Activated T-helper 1 cell treated with anti-CD3 and anti-CD28 coated beads, Interleukin-12 subunit alpha, Interleukin-12 subunit beta, Interleukin-2, Interleukin-4 antibody, amounts not matched to agents 30 ng/mL and 10 ng/mL and 1 ng/mL, durations not matched to agents 14 hours and 24 hours and 36 hours (primary cell): ENCODE measurements around the gene SSC5D. TPM values are rescaled to one million over a fixed set of nuclear protein-coding genes. Genes with fewer than 3 reads are reported as not detected.
A peak's percentile ranks its signal among the peaks of the same experiment; 100 is the strongest.

Experiments used
- DNase-seq: peaks from one replicate; pipeline ENCODE4 v3.0.0; 2021; ENCODE audit warnings: low spot score
- H3K27ac Mint-ChIP-seq: one replicate; pipeline ENCODE4 v1.8.0; 2021; ENCODE audit warnings: mild to moderate bottlenecking, mixed read lengths
- H3K27me3 Mint-ChIP-seq: one replicate; pipeline ENCODE4 v1.8.0; 2022; ENCODE audit warnings: mild to moderate bottlenecking, moderate library complexity, mixed read lengths; ENCODE audit not compliant: insufficient read depth
- H3K36me3 Mint-ChIP-seq: one replicate; pipeline ENCODE4 v1.8.0; 2021; ENCODE audit warnings: low read depth, mixed read lengths
- H3K4me1 Mint-ChIP-seq: one replicate; pipeline ENCODE4 v1.8.0; 2021; ENCODE audit warnings: low read depth, mixed read lengths
- H3K4me3 Mint-ChIP-seq: one replicate; pipeline ENCODE4 v1.8.0; 2021; ENCODE audit warnings: mild to moderate bottlenecking, moderate library complexity, mixed read lengths
- H3K9me3 Mint-ChIP-seq: one replicate; pipeline ENCODE4 v1.8.0; 2021; ENCODE audit warnings: mixed read lengths
- intact Hi-C: fragments of 100-400 bp; cut with micrococcal nuclease; formaldehyde crosslinking; loops from one replicate; pipeline ENCODE4 v1.15.1; 2024
- total RNA-seq: library from RNA; stranded (reverse); gene quantifications from 2 replicates; pipeline ENCODE4 v1.2.3, GENCODE V29; 2022

SSC5D gene
- total RNA-seq = 0.24 and 0.65 TPM in 2 replicates

- peak within 1 kb of the TSS; percentile 66 for H3K27ac Mint-ChIP-seq
- peak within 1 kb of the TSS; percentile 54 for H3K4me3 Mint-ChIP-seq
- peaks cover 6% of the 10 kb centered on the region for H3K27me3 Mint-ChIP-seq
- H3K4me1 Mint-ChIP-seq = peaks cover 11% of the 10 kb centered on the region
- no peaks in the 10 kb centered on the region for H3K36me3 Mint-ChIP-seq
- intact Hi-C loops = no loop called here
- no peaks in the 10 kb centered on the region for H3K9me3 Mint-ChIP-seq
- DNase-seq = no peak
These were observed at the start of gene SSC5D for GRCh38 chr19:55487924-55488687. Gene SSC5D, plus strand, starts transcription at chr19:55488436. Its CDS starts 154 bp downstream, at chr19:55488590.

DNA sequence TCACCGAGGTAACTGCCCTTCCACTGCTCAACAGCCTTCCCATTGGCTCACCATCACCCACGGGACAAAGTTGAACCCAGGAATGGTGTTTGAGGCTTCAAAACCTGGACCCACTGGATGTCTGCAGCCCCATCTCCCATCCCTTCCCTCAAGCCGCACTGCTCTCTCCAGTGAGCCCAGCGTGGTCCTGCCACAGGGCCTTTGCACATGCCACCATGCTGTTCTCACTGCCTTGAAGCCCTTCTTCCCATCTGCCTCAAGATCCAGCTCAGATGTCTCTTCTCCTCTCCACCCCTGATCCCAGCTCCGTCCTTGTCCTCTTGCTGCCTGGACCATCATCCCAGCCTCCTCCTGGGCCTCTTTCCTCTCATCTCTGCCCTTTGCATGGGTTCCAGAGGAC is 49.2 kb upstream of the SSC5D start:
- intact Hi-C loops = no loop called here
- Mint-ChIP-seq H3K27ac (no peak overlapping the region), H3K27me3 (peaks cover 47% of the 10 kb centered on the region), H3K36me3 (no peaks in the 10 kb centered on the region), H3K9me3 (no peaks in the 10 kb centered on the region), H3K4me3 (no peak overlapping the region), H3K4me1 (peaks cover 17% of the 10 kb centered on the region)
- no peak for DNase-seq

GRCh38 chr19:55440411-55441105 is 47.7 kb upstream of the SSC5D start:
- peak overlapping the region; percentile 2 for H3K27ac Mint-ChIP-seq
- peaks cover 61% of the 10 kb centered on the region for H3K27me3 Mint-ChIP-seq
- no peaks in the 10 kb centered on the region for H3K36me3 Mint-ChIP-seq
- no peak for DNase-seq
- H3K9me3 Mint-ChIP-seq = no peaks in the 10 kb centered on the region
- intact Hi-C loops = loop anchor here (5.0 kb wide), 1 partner anchor 278 kb away; no protein-coding TSS in a partner anchor
- no peak overlapping the region for H3K4me3 Mint-ChIP-seq
- peaks cover 17% of the 10 kb centered on the region for H3K4me1 Mint-ChIP-seq

DNA sequence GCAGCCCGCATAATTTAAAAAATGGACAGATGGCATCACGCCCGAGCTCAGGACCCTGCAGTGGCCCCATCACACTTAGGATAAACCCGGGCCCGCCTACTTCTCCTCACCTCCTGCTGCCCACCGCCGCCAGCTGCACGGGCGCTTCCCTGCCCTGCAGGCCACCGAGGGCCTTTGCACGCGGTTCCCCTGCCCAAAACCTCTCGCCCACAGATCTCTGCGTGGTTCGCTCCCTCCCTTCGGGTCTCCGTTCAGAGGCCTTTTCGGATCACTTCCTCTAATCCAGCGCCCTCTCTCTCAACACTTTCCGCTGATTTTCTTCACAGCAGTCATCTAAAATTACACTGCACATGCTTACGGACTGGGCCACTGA is 46.9 kb upstream of the SSC5D start:
- no peaks in the 10 kb centered on the region for H3K36me3 Mint-ChIP-seq
- H3K27ac Mint-ChIP-seq = no peak overlapping the region
- peaks cover 17% of the 10 kb centered on the region for H3K4me1 Mint-ChIP-seq
- no peak for DNase-seq
- intact Hi-C loops = loop anchor here (5.0 kb wide), 1 partner anchor 279 kb away; no protein-coding TSS in a partner anchor
- peaks cover 66% of the 10 kb centered on the region for H3K27me3 Mint-ChIP-seq
- H3K9me3 Mint-ChIP-seq = no peaks in the 10 kb centered on the region
- no peak overlapping the region for H3K4me3 Mint-ChIP-seq

DNA sequence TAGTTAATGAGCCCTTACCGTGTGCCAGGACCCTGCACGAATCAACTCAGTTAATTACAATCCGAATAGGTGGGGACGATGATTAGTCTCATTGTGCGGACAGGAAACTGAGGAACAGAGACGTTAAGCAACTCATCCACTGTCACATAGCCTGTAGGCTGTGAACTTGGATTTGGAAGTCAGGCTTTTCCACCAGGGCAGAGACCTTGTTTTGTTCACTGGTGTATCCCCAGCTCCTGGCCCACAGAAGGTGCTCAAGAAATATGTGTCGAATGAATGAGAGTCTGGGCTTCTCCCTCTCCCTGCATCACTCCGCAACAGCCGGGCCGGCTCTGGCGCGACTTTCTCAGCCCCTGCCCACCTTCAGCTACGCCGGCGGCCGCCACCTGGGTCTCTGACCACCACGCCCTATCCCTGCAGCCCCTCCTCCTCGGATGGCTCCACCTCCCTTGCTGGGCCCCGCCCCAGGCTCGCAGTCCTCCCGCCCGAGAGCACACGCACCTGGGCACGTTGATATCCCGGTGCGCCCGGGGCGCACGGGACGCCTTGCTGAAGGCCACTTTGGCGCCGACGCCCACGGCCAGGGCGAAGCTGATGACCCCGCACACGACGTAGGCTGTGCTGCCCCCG is 46.4 kb upstream of the SSC5D start:
- DNase-seq = no peak
- Mint-ChIP-seq H3K4me3 (no peak overlapping the region), H3K9me3 (no peaks in the 10 kb centered on the region), H3K36me3 (no peaks in the 10 kb centered on the region), H3K27ac (no peak overlapping the region), H3K4me1 (peaks cover 15% of the 10 kb centered on the region), H3K27me3 (peaks cover 64% of the 10 kb centered on the region)
- intact Hi-C loops = loop anchor here (5.0 kb wide), 1 partner anchor 280 kb away; no protein-coding TSS in a partner anchor

DNA sequence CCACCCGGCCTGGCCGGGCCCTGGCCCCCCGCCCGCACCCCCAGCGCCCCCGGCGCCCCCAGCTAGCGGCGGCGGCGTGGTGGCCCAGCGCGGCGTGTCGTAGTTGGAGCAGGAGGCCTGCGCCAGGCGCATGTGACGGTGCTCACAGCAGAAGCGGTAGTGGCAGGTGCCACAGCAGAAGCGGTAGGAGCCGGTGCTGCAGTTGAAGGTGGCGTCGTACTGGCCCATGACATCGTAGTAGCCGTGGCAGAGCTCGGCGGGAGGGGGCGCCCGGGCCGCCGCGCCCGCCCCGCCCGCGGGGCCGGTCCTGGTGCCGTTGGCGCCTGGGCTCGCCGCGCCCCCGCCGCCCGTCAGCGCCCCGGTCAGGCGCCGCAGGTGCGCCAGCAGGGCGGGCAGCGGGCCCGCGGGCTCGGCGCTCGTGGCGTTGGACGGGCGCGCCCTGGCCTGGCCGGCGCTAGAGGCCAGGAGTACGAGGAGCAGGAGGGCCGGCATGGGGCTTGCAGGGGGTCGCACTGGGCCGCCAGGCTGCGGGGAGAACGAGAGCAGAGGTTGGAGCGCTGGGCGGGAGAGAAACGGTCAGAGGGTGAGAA is 45.8 kb upstream of the SSC5D start:
- H3K9me3 Mint-ChIP-seq = no peaks in the 10 kb centered on the region
- H3K27ac Mint-ChIP-seq = no peak overlapping the region
- no peak overlapping the region for H3K4me3 Mint-ChIP-seq
- peaks cover 10% of the 10 kb centered on the region for H3K4me1 Mint-ChIP-seq
- intact Hi-C loops = loop anchor here (5.0 kb wide), 1 partner anchor 280 kb away; no protein-coding TSS in a partner anchor
- DNase-seq = no peak
- H3K36me3 Mint-ChIP-seq = no peaks in the 10 kb centered on the region
- H3K27me3 Mint-ChIP-seq = peaks cover 64% of the 10 kb centered on the region

- H3K4me1 Mint-ChIP-seq = peaks cover 10% of the 10 kb centered on the region
- H3K27me3 Mint-ChIP-seq = peaks cover 64% of the 10 kb centered on the region
- DNase-seq = no peak
- no peak within 1 kb of the TSS for H3K27ac Mint-ChIP-seq
- H3K9me3 Mint-ChIP-seq = no peaks in the 10 kb centered on the region
- no peak within 1 kb of the TSS for H3K4me3 Mint-ChIP-seq
- intact Hi-C loops = loop anchor here (5.0 kb wide), 1 partner anchor 281 kb away; no protein-coding TSS in a partner anchor
- no peaks in the 10 kb centered on the region for H3K36me3 Mint-ChIP-seq
These were observed 45.0 kb upstream of the SSC5D start, which contains the start of gene SHISA7 for GRCh38 chr19:55443045-55443823. Gene SHISA7, minus strand, starts transcription at chr19:55443300. Its CDS starts 437 bp downstream, at chr19:55442863.

GRCh38 chr19:55443824-55444480 is 44.3 kb upstream of the SSC5D start:
- peaks cover 62% of the 10 kb centered on the region for H3K27me3 Mint-ChIP-seq
- H3K27ac Mint-ChIP-seq = no peak overlapping the region
- H3K4me3 Mint-ChIP-seq = no peak overlapping the region
- H3K4me1 Mint-ChIP-seq = peaks cover 10% of the 10 kb centered on the region
- no peaks in the 10 kb centered on the region for H3K36me3 Mint-ChIP-seq
- no peaks in the 10 kb centered on the region for H3K9me3 Mint-ChIP-seq
- intact Hi-C loops = loop anchor here (5.0 kb wide), 1 partner anchor 282 kb away; no protein-coding TSS in a partner anchor
- DNase-seq = no peak

DNA sequence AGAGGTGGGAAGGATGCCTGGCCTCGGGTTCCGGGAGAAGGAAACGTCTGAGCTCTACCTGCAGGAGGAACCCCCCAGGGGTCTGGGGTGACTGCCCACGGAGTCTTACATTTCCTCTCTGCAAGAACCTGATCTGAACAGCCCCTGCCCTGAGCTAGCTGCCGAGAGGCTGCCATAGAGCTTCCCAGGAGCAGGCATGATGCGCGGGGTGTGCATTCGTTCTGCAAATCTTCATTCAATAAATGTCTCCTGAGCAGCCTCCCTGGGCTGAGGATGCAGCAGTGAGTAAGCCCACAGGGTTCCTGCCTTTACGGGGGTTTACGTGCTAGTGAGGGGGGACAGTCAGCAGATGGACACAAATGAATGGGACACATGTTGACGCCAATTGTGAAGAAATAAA is 43.6 kb upstream of the SSC5D start:
- DNase-seq = no peak
- intact Hi-C loops = loop anchor here (5.0 kb wide), 1 partner anchor 282 kb away; no protein-coding TSS in a partner anchor
- no peak overlapping the region for H3K4me3 Mint-ChIP-seq
- H3K27me3 Mint-ChIP-seq = peaks cover 55% of the 10 kb centered on the region
- no peaks in the 10 kb centered on the region for H3K36me3 Mint-ChIP-seq
- H3K27ac Mint-ChIP-seq = no peak overlapping the region
- peaks cover 10% of the 10 kb centered on the region for H3K4me1 Mint-ChIP-seq
- no peaks in the 10 kb centered on the region for H3K9me3 Mint-ChIP-seq

GRCh38 chr19:55446060-55446459 is 42.2 kb upstream of the SSC5D start:
- Mint-ChIP-seq H3K9me3 (no peaks in the 10 kb centered on the region), H3K36me3 (no peaks in the 10 kb centered on the region), H3K4me1 (peaks cover 7% of the 10 kb centered on the region), H3K4me3 (no peak overlapping the region), H3K27ac (no peak overlapping the region), H3K27me3 (peaks cover 55% of the 10 kb centered on the region)
- intact Hi-C loops = no loop called here
- no peak for DNase-seq

- Mint-ChIP-seq H3K36me3 (no peaks in the 10 kb centered on the region), H3K27ac (no peak overlapping the region), H3K4me1 (no peaks in the 10 kb centered on the region), H3K4me3 (no peak overlapping the region), H3K27me3 (peaks cover 47% of the 10 kb centered on the region), H3K9me3 (no peaks in the 10 kb centered on the region)
- no peak for DNase-seq
- intact Hi-C loops = no loop called here
These were observed 40.6 kb upstream of the SSC5D start for GRCh38 chr19:55447421-55448174.
